Natural killer cell (primary cell): Measurements from ENCODE around the gene GOLGA6A. TPM values are rescaled to one million over a fixed set of nuclear protein-coding genes. Genes with fewer than 3 reads are reported as not detected.

Source experiments
- ATAC-seq, 3 donors: fragments of 150-1000 bp in 2 of 3; fragments of 200-7000 bp in 1 of 3; cut with Tn5 transposase; 1 replicate in 1 of 3; 2 replicates in 2 of 3; pipeline ENCODE4 v1.10.0; 2021; ENCODE audit warnings: mild to moderate bottlenecking in 2 of 3, moderate library complexity in 2 of 3
- DNase-seq, 2 donors: peaks; one replicate each; pipeline versions ENCODE4 v3.0.0 to v3.0.0-alpha.2; 2013 to 2021; ENCODE audit warnings: mixed read lengths in 1 of 2
- H3K27ac ChIP-seq: one replicate; pipeline ENCODE4 v1.5.1; 2013; ENCODE audit warnings: mild to moderate bottlenecking, low read length
- H3K27me3 ChIP-seq: one replicate; pipeline ENCODE4 v1.6.1; 2013; ENCODE audit warnings: low read length; ENCODE audit not compliant: control insufficient read depth, insufficient read depth
- H3K36me3 ChIP-seq: one replicate; pipeline ENCODE4 v1.6.1; 2013; ENCODE audit warnings: low read length; ENCODE audit not compliant: control insufficient read depth, insufficient read depth
- H3K4me1 ChIP-seq: one replicate; pipeline ENCODE4 v1.6.1; 2013; ENCODE audit warnings: low read length; ENCODE audit not compliant: control insufficient read depth, insufficient read depth
- H3K4me3 ChIP-seq: one replicate; pipeline ENCODE4 v1.5.1; 2013; ENCODE audit warnings: low read length
- H3K9me3 ChIP-seq: one replicate; pipeline ENCODE4 v1.6.1; 2013; ENCODE audit warnings: low read length; ENCODE audit not compliant: control insufficient read depth, insufficient read depth
- H3K27ac Mint-ChIP-seq, 2 donors: one replicate each; pipeline ENCODE4 v1.8.0; 2022; ENCODE audit warnings: mild to moderate bottlenecking in 2 of 2, mixed read lengths in 2 of 2, moderate library complexity in 1 of 2
- H3K27me3 Mint-ChIP-seq, 2 donors: one replicate each; pipeline ENCODE4 v1.8.0; 2022; ENCODE audit warnings: low read depth in 2 of 2, mixed read lengths in 2 of 2
- H3K36me3 Mint-ChIP-seq: one replicate; pipeline ENCODE4 v1.8.0; 2022; ENCODE audit warnings: mixed read lengths
- H3K4me1 Mint-ChIP-seq, 2 donors: one replicate each; pipeline ENCODE4 v1.8.0; 2022; ENCODE audit warnings: mixed read lengths in 2 of 2
- H3K4me3 Mint-ChIP-seq: one replicate; pipeline ENCODE4 v1.8.0; 2022; ENCODE audit warnings: mild to moderate bottlenecking, moderate library complexity, mixed read lengths
- H3K9me3 Mint-ChIP-seq, 2 donors: one replicate each; pipeline ENCODE4 v1.8.0; 2022; ENCODE audit warnings: mixed read lengths in 2 of 2
- CTCF ChIP-seq: fragments of 200-600 bp; IDR thresholded peaks from one replicate; pipeline ENCODE4 v1.8.0; 2022; ENCODE audit warnings: antibody characterized with exemption
- WGBS: methylation state at CpG from one replicate; pipeline ENCODE4 v1.1.7; 2013; ENCODE audit warnings: missing lambda C conversion rate; ENCODE audit not compliant: insufficient coverage; 5-methylcytosine and 5-hydroxymethylcytosine counted together
- intact Hi-C: fragments of 100-400 bp; cut with micrococcal nuclease; formaldehyde crosslinking; loops from one replicate; pipeline ENCODE4 v1.14.2; 2022
- total RNA-seq, 4 donors: library from RNA; stranded (reverse); fragments of 120-200 nt in 1 of 4; gene quantifications; one replicate each; pipeline versions ENCODE4 v1.2.3 to v1.2.4, GENCODE V29; 2013 to 2022

Gene GOLGA6A
- total RNA-seq, 3 donors from 2014 or later (not counting 1 experiment from before 2014, with no cell fraction given), result 0.16 to 0.82 TPM; not detected in 1

DNA sequence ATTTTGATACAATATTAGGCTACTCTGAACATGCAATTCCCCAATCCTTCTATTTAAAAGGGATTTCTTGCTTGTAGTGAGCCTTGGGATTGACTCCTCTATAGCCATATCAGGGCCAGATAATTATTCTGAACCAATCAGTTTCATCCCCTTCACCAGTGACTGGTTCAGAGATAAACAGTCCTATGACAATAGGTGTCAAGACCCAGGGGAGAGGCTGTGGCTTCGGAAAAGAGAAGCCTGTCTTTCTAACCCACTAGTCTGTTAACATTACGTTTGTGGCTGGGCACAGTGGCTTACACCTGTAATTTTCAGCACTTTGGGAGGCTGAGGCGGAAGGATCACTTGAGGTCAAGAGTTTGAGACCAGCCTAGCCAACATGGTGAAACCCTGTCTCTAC is 41.8 kb upstream of the GOLGA6A start:
- no peak overlapping the region for H3K4me3 Mint-ChIP-seq

DNA sequence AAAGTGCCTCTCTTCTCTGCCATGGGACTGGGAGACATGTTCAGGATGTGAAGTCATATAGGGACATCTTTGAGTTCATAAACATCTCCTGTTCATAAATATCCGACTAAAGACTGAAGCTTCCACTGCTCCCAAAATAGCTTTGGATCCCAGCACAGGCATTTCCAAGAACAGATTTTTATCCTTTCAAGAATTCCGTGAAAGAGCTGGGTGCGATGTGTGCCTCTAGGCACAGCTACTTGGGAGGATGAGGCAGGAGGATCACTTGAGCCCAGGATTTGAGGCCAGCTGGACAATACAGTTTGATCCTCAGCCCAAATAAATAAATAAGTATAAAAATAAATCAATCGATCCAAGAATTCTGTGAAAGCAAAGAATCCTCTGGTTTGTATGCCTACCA is 41.3 kb upstream of the GOLGA6A start:
- H3K9me3 ChIP-seq, result no peaks in the 10 kb centered on the region
- H3K27ac ChIP-seq, result no peak overlapping the region
- peaks cover 24% of the 10 kb centered on the region for H3K4me1 ChIP-seq
- no peak overlapping the region for H3K27ac Mint-ChIP-seq
- no peaks in the 10 kb centered on the region for H3K9me3 Mint-ChIP-seq
- H3K36me3 ChIP-seq, result no peaks in the 10 kb centered on the region
- no peak overlapping the region for H3K4me3 ChIP-seq
- H3K27me3 ChIP-seq, result peaks cover 16% of the 10 kb centered on the region
- WGBS, result 88% methylated on average over 3 of the region's 4 CpGs
- ATAC-seq, result no peak
- H3K27me3 Mint-ChIP-seq, result peaks cover 28 to 43% of the 10 kb centered on the region in 2 donors
- H3K36me3 Mint-ChIP-seq, result no peaks in the 10 kb centered on the region
- no peak overlapping the region for H3K4me3 Mint-ChIP-seq
- H3K4me1 Mint-ChIP-seq, result no peaks in the 10 kb centered on the region
- DNase-seq, result no peak
- intact Hi-C loops, result no loop called here
- no peak for TF ChIP-seq CTCF

More for the DNA sequence above, 41.8 kb upstream of the GOLGA6A start:
- Mint-ChIP-seq H3K9me3 (no peaks in the 10 kb centered on the region), H3K4me1 (no peaks in the 10 kb centered on the region), H3K27me3 (peaks cover 34 to 44% of the 10 kb centered on the region in 2 donors), H3K27ac (no peak overlapping the region), H3K36me3 (no peaks in the 10 kb centered on the region)
- Histone ChIP-seq H3K36me3 (no peaks in the 10 kb centered on the region), H3K27me3 (peaks cover 21% of the 10 kb centered on the region), H3K4me3 (no peak overlapping the region), H3K4me1 (peaks cover 27% of the 10 kb centered on the region), H3K27ac (no peak overlapping the region), H3K9me3 (no peaks in the 10 kb centered on the region)
- DNase-seq (no peak), ATAC-seq (no peak)
- intact Hi-C loops, result no loop called here
- no peak for TF ChIP-seq CTCF
- 84% methylated on average over 3 of the region's 3 CpGs for WGBS

DNA sequence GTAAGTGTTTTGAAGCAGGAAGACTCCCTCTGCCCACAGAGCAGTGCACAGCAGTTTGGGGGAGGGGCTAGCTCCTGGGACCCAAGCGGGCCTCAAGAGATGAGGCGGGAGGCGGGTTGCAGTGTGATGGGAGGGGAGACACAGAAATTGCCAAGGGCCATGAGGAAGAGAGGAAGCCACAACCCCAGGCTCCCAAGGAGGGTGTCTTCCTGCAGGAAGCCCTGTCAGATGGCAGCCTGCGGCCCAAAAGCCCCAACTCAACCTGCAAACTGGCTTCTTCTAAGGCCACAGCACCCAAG is 40.7 kb upstream of the GOLGA6A start:
- DNase-seq, result no peak
- Mint-ChIP-seq H3K4me3 (no peak overlapping the region), H3K9me3 (no peaks in the 10 kb centered on the region), H3K4me1 (no peaks in the 10 kb centered on the region), H3K36me3 (no peaks in the 10 kb centered on the region), H3K27me3 (peaks cover 27 to 44% of the 10 kb centered on the region in 2 donors), H3K27ac (no peak overlapping the region)
- no peak overlapping the region for H3K4me3 ChIP-seq
- no peaks in the 10 kb centered on the region for H3K36me3 ChIP-seq
- peaks cover 11% of the 10 kb centered on the region for H3K27me3 ChIP-seq
- 20% methylated on average over 4 of the region's 4 CpGs for WGBS
- H3K4me1 ChIP-seq, result peaks cover 19% of the 10 kb centered on the region
- intact Hi-C loops, result no loop called here
- no peak for TF ChIP-seq CTCF
- no peak overlapping the region for H3K27ac ChIP-seq
- ATAC-seq, result no peak
- H3K9me3 ChIP-seq, result no peaks in the 10 kb centered on the region

- no peak for TF ChIP-seq CTCF
- intact Hi-C loops, result no loop called here
- Mint-ChIP-seq H3K4me1 (no peaks in the 10 kb centered on the region), H3K9me3 (no peaks in the 10 kb centered on the region), H3K27me3 (peaks cover 32 to 49% of the 10 kb centered on the region in 2 donors), H3K4me3 (no peak overlapping the region), H3K36me3 (no peaks in the 10 kb centered on the region), H3K27ac (no peak overlapping the region)
- ATAC-seq, result no peak
- no peaks in the 10 kb centered on the region for H3K36me3 ChIP-seq
- H3K27me3 ChIP-seq, result peaks cover 6% of the 10 kb centered on the region
- no peak overlapping the region for H3K4me3 ChIP-seq
- 29% methylated on average over 5 of the region's 5 CpGs for WGBS
- H3K9me3 ChIP-seq, result no peaks in the 10 kb centered on the region
- DNase-seq, result no peak
- H3K4me1 ChIP-seq, result peaks cover 13% of the 10 kb centered on the region
- H3K27ac ChIP-seq, result no peak overlapping the region
Observed at GRCh38 chr15:74122403-74123130, 40.2 kb upstream of the GOLGA6A start.
